Adrenal gland (tissue), 5 donors: ENCODE measurements around the gene C11orf68.

ENCODE experiments used
- POLR2A ChIP-seq, 2 donors: fragments of 450-650 bp; IDR thresholded peaks; one replicate each; pipeline ENCODE4 v1.6.1; 2017; ENCODE audit warnings: antibody characterized with exemption in 2 of 2, mild to moderate bottlenecking in 2 of 2, moderate library complexity in 1 of 2
- TF ChIP-seq, protein P1 (sequence below), 6 experiments: fragments of 450-650 bp in 4 of 6; fragments of 200-600 bp in 2 of 6; sonication (generic) in 1 of 6; IDR thresholded peaks; 1 replicate in 5 of 6; 2 replicates in 1 of 6; pipeline versions ENCODE4 v1.5.1 to v1.8.0; 2016 to 2021; ENCODE audit warnings: antibody characterized with exemption in 6 of 6, mild to moderate bottlenecking in 2 of 6, moderate library complexity in 1 of 6
- donor health status: DM: no; HTN: no; CAD: no.

GRCh38 chr11:65871811-65872548 is 46.9 kb downstream of the C11orf68 start:
- TF ChIP-seq, protein P1, sequence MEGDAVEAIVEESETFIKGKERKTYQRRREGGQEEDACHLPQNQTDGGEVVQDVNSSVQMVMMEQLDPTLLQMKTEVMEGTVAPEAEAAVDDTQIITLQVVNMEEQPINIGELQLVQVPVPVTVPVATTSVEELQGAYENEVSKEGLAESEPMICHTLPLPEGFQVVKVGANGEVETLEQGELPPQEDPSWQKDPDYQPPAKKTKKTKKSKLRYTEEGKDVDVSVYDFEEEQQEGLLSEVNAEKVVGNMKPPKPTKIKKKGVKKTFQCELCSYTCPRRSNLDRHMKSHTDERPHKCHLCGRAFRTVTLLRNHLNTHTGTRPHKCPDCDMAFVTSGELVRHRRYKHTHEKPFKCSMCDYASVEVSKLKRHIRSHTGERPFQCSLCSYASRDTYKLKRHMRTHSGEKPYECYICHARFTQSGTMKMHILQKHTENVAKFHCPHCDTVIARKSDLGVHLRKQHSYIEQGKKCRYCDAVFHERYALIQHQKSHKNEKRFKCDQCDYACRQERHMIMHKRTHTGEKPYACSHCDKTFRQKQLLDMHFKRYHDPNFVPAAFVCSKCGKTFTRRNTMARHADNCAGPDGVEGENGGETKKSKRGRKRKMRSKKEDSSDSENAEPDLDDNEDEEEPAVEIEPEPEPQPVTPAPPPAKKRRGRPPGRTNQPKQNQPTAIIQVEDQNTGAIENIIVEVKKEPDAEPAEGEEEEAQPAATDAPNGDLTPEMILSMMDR (IDR thresholded peaks at IDR 0.05), result no peak
- no peak for TF ChIP-seq POLR2A (IDR thresholded peaks at IDR 0.05)
